GM18507 (cell line): ENCODE results near the gene MAGEA10.
"Not testable (repeated sequence)": the region's sequence is repeated elsewhere in the genome, so short reads cannot be mapped to it uniquely, and the experiment has no call there.

Source experiments
- DNase-seq: peaks from one replicate; pipeline ENCODE4 v3.0.0; 2011; ENCODE audit warnings: low read depth; ENCODE audit not compliant: insufficient read length; ENCODE audit errors: extremely low spot score
- FAIRE-seq: peaks from 2 replicates; lab custom pipeline; 2011; peaks lifted over from hg19 to GRCh38; lab: Jason Lieb, UNC

MAGEA10 gene

GRCh38 chrX:152138388-152138784 is at the start of gene MAGEA10:
Gene MAGEA10, minus strand, starts transcription at chrX:152138577. Its CDS starts 2,957 bp downstream, at chrX:152135620.
- FAIRE-seq (no peak), DNase-seq (no peak)

- no peak for DNase-seq
- FAIRE-seq, result no peak
Observed at GRCh38 chrX:152177497-152178269, 39.3 kb upstream of the MAGEA10 start.

- DNase-seq, result no peak
- FAIRE-seq, result no peak
Observed at GRCh38 chrX:152177052-152177451, 38.7 kb upstream of the MAGEA10 start.

- not testable (repeated sequence) for FAIRE-seq, DNase-seq
Observed at GRCh38 chrX:152175892-152176291, 37.5 kb upstream of the MAGEA10 start.

GRCh38 chrX:152173923-152174322 is 35.5 kb upstream of the MAGEA10 start:
- FAIRE-seq, DNase-seq: not testable (repeated sequence)

GRCh38 chrX:152170621-152171020 is 32.2 kb upstream of the MAGEA10 start:
- FAIRE-seq (no peak), DNase-seq (no peak)

GRCh38 chrX:152165033-152165743 is 26.8 kb upstream of the MAGEA10 start:
- FAIRE-seq (no peak), DNase-seq (no peak)

- DNase-seq, result no peak
- FAIRE-seq, result no peak
Observed at GRCh38 chrX:152157042-152157441, 18.7 kb upstream of the MAGEA10 start.

- DNase-seq, result no peak
- no peak for FAIRE-seq
Observed at GRCh38 chrX:152155766-152156310, 17.5 kb upstream of the MAGEA10 start.

- no peak for FAIRE-seq
- no peak for DNase-seq
Observed at GRCh38 chrX:152154050-152154449, 15.7 kb upstream of the MAGEA10 start.

- FAIRE-seq, result no peak
Observed at GRCh38 chrX:152151256-152151655, 12.9 kb upstream of the MAGEA10 start.

GRCh38 chrX:152149648-152150047 is 11.3 kb upstream of the MAGEA10 start:
- no peak for DNase-seq
- FAIRE-seq, result no peak

More at GRCh38 chrX:152151256-152151655, 12.9 kb upstream of the MAGEA10 start:
- DNase-seq, result no peak

GRCh38 chrX:152139589-152139988 is 1.2 kb upstream of the MAGEA10 start:
- DNase-seq (no peak), FAIRE-seq (no peak)

GRCh38 chrX:152137771-152138387 is 498 bp downstream of the MAGEA10 start:
- FAIRE-seq, result no peak

GRCh38 chrX:152136312-152136711 is 2.1 kb downstream of the MAGEA10 start:
- no peak for DNase-seq
- FAIRE-seq, result no peak

More at GRCh38 chrX:152137771-152138387, 498 bp downstream of the MAGEA10 start:
- no peak for DNase-seq

- DNase-seq, result no peak
Observed at GRCh38 chrX:152131525-152131924, 6.9 kb downstream of the MAGEA10 start.

GRCh38 chrX:152129069-152129844 is 9.1 kb downstream of the MAGEA10 start:
- not testable (repeated sequence) for DNase-seq, FAIRE-seq

More at GRCh38 chrX:152131525-152131924, 6.9 kb downstream of the MAGEA10 start:
- FAIRE-seq, result no peak

- FAIRE-seq (no peak), DNase-seq (no peak)
Observed at GRCh38 chrX:152117305-152117704, 21.1 kb downstream of the MAGEA10 start.

- FAIRE-seq, result no peak
Observed at GRCh38 chrX:152108527-152108926, 29.9 kb downstream of the MAGEA10 start.

More at GRCh38 chrX:152108527-152108926, 29.9 kb downstream of the MAGEA10 start:
- no peak for DNase-seq
